ENCODE results near the gene DBNDD1.

DNA sequence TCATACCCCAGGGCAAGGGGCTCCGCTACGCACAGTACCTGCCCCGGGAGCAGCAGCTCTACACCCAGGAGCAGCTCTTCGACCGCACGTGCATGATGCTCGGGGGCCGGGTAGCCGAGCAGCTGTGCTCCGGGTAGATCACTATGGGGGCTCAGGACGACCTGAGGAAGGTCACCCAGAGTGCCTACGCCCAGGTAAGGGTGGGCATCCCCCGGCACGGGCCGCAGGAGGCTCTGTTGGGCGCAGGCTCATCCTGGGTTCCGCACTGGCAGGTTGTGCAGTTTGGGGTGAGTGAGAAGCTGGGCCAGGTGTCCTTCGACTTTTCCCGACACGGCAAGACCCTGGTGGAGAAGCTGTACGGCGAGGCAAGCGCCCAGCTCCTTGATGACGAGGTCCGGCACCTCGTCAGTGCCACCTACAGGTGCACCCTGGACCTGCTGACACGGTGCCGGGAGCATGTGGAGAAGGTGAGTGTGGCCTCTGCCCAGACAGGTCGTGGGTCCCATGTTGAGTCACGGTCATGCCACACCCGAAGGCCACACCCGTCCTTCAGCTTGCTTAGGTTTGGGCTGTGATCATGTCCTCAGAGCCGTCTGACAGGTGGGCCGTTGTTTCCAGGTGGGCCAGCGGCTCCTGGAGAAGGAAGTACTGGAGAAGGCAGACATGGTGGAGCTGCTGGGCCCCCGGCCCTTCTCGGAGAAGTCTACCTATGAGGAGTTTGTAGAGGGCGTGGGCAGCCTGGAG is 19.3 kb downstream of the DBNDD1 start:
- TF ChIP-seq EZH2 (IDR thresholded peaks at IDR 0.05) (no peak), POLR2AphosphoS5 (IDR thresholded peaks at IDR 0.05; ENCODE audit: borderline replicate concordance, low read depth, low read length) (no peak)
